GM19324 (cell line): ENCODE data around the gene FUCA1.
"Not testable (repeated sequence)": the region's sequence is repeated elsewhere in the genome, so short reads cannot be mapped to it uniquely, and the experiment has no call there.

ENCODE experiments used
- ATAC-seq: cut with Tn5 transposase; IDR thresholded peaks from one replicate; pipeline ENCODE4 v1.9.1; 2021; ENCODE audit warnings: mild to moderate bottlenecking, moderate library complexity; ENCODE audit not compliant: unreplicated experiment, low FRiP score

Gene FUCA1

DNA sequence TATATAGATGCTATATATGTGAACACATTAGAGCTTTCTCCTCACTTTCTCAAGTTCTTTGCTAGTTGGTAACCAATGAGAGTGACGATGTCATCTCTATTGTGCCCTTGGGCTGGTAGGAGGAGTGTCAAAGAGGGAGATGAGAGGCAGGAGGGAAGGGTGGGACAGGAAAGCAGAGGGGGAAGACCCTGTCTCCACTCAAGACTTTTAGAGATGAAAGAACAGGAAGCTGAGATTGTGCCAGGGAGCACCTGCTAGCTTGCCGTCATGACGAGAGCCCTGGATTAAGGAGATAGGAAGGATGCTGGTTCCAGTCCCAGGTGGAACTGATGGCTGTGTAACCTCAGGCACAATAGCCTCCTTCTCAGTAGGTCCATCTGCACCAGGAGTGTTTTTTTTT, 28.4 kb upstream of the FUCA1 start:
- ATAC-seq: no peak

- ATAC-seq: no peak
These were observed 27.9 kb upstream of the FUCA1 start for GRCh38 chr1:23895993-23896392.

DNA sequence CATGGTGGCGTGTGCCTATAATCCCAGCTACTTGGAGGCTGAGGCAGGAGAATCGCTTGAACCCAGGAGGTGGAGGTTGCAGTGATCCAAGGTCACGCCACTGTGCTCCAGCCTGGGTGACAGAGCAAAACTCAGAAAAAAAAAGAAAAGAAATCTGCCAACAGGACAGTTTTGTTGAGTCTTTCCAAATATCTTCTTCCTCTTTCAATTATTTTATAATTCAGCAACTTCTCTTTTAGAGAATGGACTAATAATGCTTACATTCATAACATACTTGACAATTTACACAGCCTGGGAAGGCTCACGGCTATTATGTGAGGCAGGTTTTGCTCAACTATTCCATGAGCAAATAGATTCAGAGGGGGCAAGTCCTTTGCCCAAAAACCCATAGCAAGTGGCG, 27.0 kb upstream of the FUCA1 start:
- ATAC-seq: no peak

GRCh38 chr1:23889074-23889473, 21.0 kb upstream of the FUCA1 start:
- ATAC-seq: peak; percentile 48

DNA sequence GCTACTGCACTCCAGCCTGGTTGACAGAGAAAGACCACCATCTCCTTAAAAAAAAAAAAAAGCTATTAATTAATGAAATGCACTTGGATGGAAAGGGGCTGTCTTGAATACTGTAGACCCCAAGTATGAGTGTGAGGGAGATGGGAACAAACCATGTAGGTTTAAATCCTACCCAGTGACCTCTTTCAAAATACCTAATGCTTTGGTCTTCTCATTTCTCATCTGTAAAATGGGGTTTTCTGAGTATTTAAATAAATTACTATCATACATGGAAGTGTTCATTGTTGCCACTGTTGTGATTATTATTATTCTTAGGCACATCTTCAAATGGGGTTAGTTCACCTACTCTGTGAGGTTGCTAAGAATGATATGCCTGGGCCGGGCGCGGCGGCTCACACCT, 17.1 kb upstream of the FUCA1 start:
- ATAC-seq: no peak

- no peak for ATAC-seq
These were observed 14.7 kb upstream of the FUCA1 start for GRCh38 chr1:23882746-23883145.

DNA sequence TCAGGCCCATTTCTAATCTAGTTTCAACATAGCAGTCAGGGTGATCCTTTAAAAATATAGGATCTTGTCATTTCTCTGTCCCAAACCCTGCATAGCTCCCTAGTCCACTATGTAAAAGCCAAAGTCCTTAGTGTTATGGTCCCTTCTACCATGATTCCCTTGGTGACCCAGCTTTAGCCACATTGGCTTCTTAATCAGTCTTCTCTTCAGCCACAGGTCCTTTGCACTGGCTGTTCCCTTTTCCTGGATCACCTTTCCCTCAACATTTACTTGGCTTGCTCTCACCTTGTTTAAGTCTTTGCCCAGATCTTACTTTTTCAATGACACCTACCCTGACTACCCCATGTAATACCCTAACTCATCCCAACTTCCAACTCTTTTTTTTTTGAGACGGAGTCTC, 11.7 kb upstream of the FUCA1 start:
- no peak for ATAC-seq

GRCh38 chr1:23878668-23879067, 10.6 kb upstream of the FUCA1 start:
- no peak for ATAC-seq

- no peak for ATAC-seq
These were observed 7.3 kb upstream of the FUCA1 start for GRCh38 chr1:23875382-23875781.

DNA sequence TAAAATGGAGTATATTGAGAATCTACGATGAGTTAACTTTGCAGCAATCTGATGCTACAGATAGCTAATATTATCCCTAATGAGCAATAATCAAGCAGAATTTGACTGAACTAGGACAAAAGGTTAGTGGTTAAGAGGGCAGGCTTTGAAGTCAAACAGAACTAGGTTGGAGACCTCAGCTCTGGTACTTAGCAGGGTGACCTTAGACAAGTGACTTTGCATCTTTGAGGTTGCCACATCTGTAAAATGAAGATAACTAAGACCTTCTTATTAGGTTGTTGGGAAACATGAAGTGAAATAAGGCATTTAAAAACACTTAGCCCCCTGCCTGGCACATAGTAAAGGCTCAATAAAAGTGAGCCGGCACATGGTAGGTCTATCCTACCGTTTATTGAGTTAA, 4.3 kb upstream of the FUCA1 start:
- ATAC-seq: no peak

DNA sequence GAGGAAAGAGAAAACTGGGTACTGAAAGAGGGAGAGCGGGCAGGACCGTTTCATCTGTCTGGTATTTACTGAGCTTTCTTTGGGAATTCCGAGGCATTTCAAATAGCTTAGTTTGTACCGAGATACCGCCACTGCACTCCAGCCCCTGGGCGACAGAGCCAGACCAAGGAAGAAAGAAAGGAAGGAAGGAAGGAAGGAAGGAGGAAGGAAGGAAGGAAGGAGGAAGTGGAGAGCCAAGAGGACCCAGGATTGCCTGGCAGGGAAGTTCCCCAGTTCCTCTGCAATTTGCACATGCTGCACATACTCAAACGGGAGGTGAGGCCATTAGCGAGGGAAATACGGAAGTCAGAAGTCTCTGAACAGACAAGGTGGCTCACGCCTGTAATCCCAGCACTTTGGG, 961 bp upstream of the FUCA1 start:
- no peak for ATAC-seq

DNA sequence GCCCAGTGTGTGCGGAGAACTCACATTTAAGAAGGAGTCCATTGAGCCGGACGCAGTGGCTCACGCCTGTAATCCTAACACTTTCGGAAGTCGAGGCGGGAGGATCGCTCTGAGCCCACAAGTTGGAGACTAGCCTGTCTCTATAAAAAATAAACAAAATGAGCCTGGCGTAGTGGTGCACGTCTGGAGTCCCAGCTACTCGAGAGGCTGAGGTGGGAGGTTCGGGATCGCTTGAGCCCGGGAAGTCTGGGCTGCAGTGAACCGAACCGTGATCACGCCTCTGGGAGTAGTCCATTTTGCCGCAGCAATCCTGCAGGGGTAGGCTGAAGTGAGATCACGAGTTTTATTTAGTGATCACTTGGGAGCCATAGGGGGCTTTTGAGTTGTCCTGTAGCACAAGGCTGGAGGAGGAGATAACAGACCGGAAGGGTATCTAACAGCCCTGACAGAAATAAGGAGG, 497 bp upstream of the FUCA1 start:
- no peak for ATAC-seq

DNA sequence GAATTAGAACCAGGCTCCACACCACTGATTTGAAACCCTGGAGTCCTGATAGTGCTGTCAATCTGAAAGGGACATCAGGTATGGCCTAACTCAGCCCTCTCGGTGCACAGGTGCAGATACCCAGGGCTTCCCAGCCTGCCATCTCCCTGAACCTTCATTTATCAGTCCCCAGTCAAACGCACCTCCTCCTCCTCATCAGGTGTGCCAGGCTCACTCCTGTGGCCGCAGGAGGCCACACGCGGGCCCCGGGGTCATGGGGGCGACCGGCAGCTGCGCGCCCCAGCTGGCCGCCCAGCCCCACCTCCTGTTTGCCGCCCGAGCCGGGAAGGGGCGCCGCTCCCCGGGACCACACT, 572 bp downstream of the FUCA1 start:
- no peak for ATAC-seq

DNA sequence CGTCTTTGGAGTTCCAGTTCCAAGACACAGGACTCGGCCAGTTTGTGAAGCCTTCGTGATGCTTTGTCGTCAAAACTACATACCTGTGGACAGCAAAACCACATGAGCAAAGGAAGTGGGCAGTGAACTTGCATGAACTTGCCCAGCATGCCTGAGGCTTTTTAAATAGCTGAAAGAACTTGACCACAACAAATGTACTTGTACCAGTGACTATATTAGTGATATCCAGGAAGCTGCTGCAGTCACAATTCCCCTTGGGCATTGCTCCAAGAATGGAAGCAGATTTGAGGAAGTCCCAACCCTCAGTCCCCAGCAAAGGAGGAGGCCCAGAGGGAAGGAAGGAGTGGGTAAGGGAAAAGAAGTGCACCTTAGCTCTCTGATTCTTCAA, 2.6 kb downstream of the FUCA1 start:
- ATAC-seq: no peak

- ATAC-seq: no peak
These were observed 3.1 kb downstream of the FUCA1 start for GRCh38 chr1:23864801-23865542.

DNA sequence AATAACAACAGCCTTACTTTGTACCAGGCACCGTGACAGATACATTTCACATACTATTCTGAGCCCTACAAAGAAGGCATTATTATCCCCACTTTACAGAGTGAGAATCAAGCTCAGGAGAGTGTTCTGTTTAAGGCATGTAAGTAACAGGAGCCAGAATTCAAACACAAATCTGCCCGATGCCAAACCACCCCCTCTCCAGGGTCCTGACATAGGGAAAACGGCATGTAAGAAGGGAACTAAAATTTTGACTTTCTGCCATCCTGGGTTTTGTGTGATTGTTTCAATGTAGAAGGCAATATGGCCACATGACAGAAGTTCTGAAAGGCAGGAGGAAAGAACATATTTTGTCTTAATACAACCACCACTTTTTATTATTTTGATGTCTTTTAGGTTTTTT, 5.5 kb downstream of the FUCA1 start:
- ATAC-seq: no peak

GRCh38 chr1:23854568-23854967, 13.5 kb downstream of the FUCA1 start:
- ATAC-seq: no peak

DNA sequence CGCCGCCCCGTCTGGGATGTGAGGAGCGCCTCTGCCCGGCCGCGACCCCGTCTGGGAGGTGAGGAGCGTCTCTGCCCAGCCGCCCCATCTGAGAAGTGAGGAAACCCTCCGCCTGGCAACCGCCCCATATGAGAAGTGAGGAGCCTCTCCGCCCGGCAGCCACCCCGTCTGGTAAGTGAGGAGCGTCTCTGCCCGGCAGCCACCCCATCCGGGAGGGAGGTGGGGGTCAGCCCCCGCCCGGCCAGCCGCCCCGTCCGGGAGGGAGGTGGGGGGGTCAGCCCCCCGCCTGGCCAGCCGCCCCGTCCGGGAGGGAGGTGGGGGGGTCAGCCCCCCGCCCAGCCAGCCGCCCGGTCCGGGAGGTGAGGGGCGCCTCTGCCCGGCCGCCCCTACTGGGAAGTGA, 15.0 kb downstream of the FUCA1 start:
- not testable (repeated sequence) for ATAC-seq

DNA sequence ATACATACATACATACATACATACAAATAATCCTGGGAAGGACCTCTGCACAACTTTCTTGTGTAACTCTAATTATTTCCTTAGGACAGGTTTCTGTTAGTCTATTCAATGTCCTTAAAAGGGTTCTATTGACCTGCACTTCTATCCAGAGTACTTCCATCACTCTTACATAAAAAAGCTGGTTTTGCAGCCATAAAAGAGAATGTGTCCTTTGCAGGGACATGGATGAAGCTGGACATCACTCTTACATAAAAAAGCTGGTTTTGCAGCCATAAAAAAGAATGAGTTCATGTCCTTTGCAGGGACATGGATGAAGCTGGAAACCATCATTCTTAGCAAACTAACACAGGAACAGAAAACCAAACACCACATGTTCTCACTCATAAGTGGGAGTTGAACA, 16.7 kb downstream of the FUCA1 start:
- ATAC-seq: not testable (repeated sequence)

GRCh38 chr1:23848673-23849616, 19.1 kb downstream of the FUCA1 start:
- no peak for ATAC-seq

GRCh38 chr1:23847482-23848095, 20.5 kb downstream of the FUCA1 start:
- not testable (repeated sequence) for ATAC-seq
